ENCODE results near the gene KSR2. TPM values are rescaled to one million over a fixed set of nuclear protein-coding genes. Genes with fewer than 3 reads are reported as not detected.
"Not testable (repeated sequence)": the region's sequence is repeated elsewhere in the genome, so short reads cannot be mapped to it uniquely, and the experiment has no call there.

Gene KSR2
- polyA plus RNA-seq (ENCODE audit: insufficient read length in 12 of 12): under 1 TPM in 6 of 12 donors, not detected in 6; 0.01 to 0.12 (median 0.06) TPM
- long read RNA-seq, donor 1: 0 reads
- long read RNA-seq, donor 2: 0 reads
- long read RNA-seq, donor 3: 0 reads
- long read RNA-seq, donor 4: 0 reads
- long read RNA-seq, donor 5: 0 reads
- long read RNA-seq, donor 6: 0 reads
- long read RNA-seq, donor 7: 0 reads
- long read RNA-seq, donor 8: 0 reads
- long read RNA-seq, donor 9: 0 reads
- long read RNA-seq, donor 10: 0 reads
- long read RNA-seq, donor 11: 0 reads

GRCh38 chr12:117968826-117969659, at the start of gene KSR2:
Gene KSR2, minus strand, starts transcription at chr12:117968990. Its CDS starts 735 bp downstream, at chr12:117968255.
- no peak for DNase-seq

- no peak for DNase-seq
Measured at GRCh38 chr12:118017926-118018325, 49.1 kb upstream of the KSR2 start.

- peak; percentile 96 for DNase-seq
Measured at GRCh38 chr12:118016424-118017264, 47.9 kb upstream of the KSR2 start, which contains the start of gene RFC5. Gene RFC5, plus strand, starts transcription at chr12:118016703. Its CDS starts 125 bp downstream, at chr12:118016828.

- DNase-seq: no peak
Measured at GRCh38 chr12:118015944-118016343, 47.2 kb upstream of the KSR2 start.

- no peak for DNase-seq
Measured at GRCh38 chr12:118015306-118015705, 46.5 kb upstream of the KSR2 start.

- DNase-seq: no peak
Measured at GRCh38 chr12:118013283-118013682, 44.5 kb upstream of the KSR2 start.

GRCh38 chr12:118011961-118012360, 43.2 kb upstream of the KSR2 start:
- no peak for DNase-seq

- no peak for DNase-seq
Measured at GRCh38 chr12:118011377-118011776, 42.6 kb upstream of the KSR2 start.

- no peak for DNase-seq
Measured at GRCh38 chr12:118010903-118011302, 42.1 kb upstream of the KSR2 start.

GRCh38 chr12:117999806-118000205, 31.0 kb upstream of the KSR2 start:
- DNase-seq: not testable (repeated sequence)

- DNase-seq: no peak
Measured at GRCh38 chr12:117998719-117999118, 29.9 kb upstream of the KSR2 start.

GRCh38 chr12:117994551-117995438, 26.0 kb upstream of the KSR2 start:
- no peak for DNase-seq

- DNase-seq: no peak
Measured at GRCh38 chr12:117986705-117987469, 18.1 kb upstream of the KSR2 start.

- no peak for DNase-seq
Measured at GRCh38 chr12:117985182-117985581, 16.4 kb upstream of the KSR2 start.

GRCh38 chr12:117981267-117981666, 12.5 kb upstream of the KSR2 start:
- DNase-seq: no peak

GRCh38 chr12:117980616-117981015, 11.8 kb upstream of the KSR2 start:
- DNase-seq: no peak

- no peak for DNase-seq
Measured at GRCh38 chr12:117977373-117977772, 8.6 kb upstream of the KSR2 start.

- no peak for DNase-seq
Measured at GRCh38 chr12:117975006-117975405, 6.2 kb upstream of the KSR2 start.

GRCh38 chr12:117972301-117972700, 3.5 kb upstream of the KSR2 start:
- no peak for DNase-seq

- DNase-seq: no peak
Measured at GRCh38 chr12:117970334-117970733, 1.5 kb upstream of the KSR2 start.

Measured in muscle of arm (tissue), 14 donors.